ENCODE measurements around the gene CACTIN.
A peak's percentile ranks its signal among the peaks of the same experiment; 100 is the strongest.
"Not testable (repeated sequence)": the region's sequence is repeated elsewhere in the genome, so short reads cannot be mapped to it uniquely, and the experiment has no call there.

CACTIN gene

GRCh38 chr19:3585301-3586126 is 41.1 kb downstream of the CACTIN start, which contains the start of gene GIPC3:
Gene GIPC3 (plus strand): TSS chr19:3585478. CDS start chr19:3585598, 120 bp downstream.
- no peak for DNase-seq

GRCh38 chr19:3584036-3584802 is 42.4 kb downstream of the CACTIN start:
- not testable (repeated sequence) for DNase-seq

GRCh38 chr19:3581792-3582191 is 44.8 kb downstream of the CACTIN start:
- not testable (repeated sequence) for DNase-seq

GRCh38 chr19:3580156-3580934 is 46.2 kb downstream of the CACTIN start:
- no peak for DNase-seq

GRCh38 chr19:3578390-3578789 is 48.2 kb downstream of the CACTIN start:
- no peak for DNase-seq

- no peak for DNase-seq
Measured at GRCh38 chr19:3577723-3578344, 48.8 kb downstream of the CACTIN start.

GRCh38 chr19:3576696-3577443 is 49.7 kb downstream of the CACTIN start:
- DNase-seq = peak; percentile 73

GRCh38 chr19:3575949-3576673 is 50.5 kb downstream of the CACTIN start:
- no peak for DNase-seq

- DNase-seq = peak; percentile 36
Measured at GRCh38 chr19:3575260-3575741, 51.3 kb downstream of the CACTIN start.

GRCh38 chr19:3573858-3574637 is 52.5 kb downstream of the CACTIN start:
- DNase-seq = peak; percentile 100

- DNase-seq = peak; percentile 51
Measured at GRCh38 chr19:3573162-3573857, 53.3 kb downstream of the CACTIN start.

GRCh38 chr19:3572855-3573161 is 53.8 kb downstream of the CACTIN start, which contains the start of gene HMG20B:
Gene HMG20B (plus strand): TSS chr19:3572944. CDS start chr19:3573310, 366 bp downstream.
- no peak for DNase-seq

- peak; percentile 99 for DNase-seq
Measured at GRCh38 chr19:3572132-3572854, 54.3 kb downstream of the CACTIN start.

- no peak for DNase-seq
Measured at GRCh38 chr19:3570606-3571011, 56.0 kb downstream of the CACTIN start.

- not testable (repeated sequence) for DNase-seq
Measured at GRCh38 chr19:3570042-3570441, 56.5 kb downstream of the CACTIN start.

- DNase-seq = no peak
Measured at GRCh38 chr19:3565139-3565538, 61.5 kb downstream of the CACTIN start.

GRCh38 chr19:3563709-3564524 is 62.7 kb downstream of the CACTIN start:
- DNase-seq = no peak
